GM12864 (cell line): ENCODE measurements around the gene AIMP1.
"Not testable (repeated sequence)": the region's sequence is repeated elsewhere in the genome, so short reads cannot be mapped to it uniquely, and the experiment has no call there.

Source experiments
- DNase-seq: peaks from one replicate; pipeline ENCODE4 v3.0.0-alpha.2; 2011; ENCODE audit warnings: low read depth
- H3K4me3 ChIP-seq: 2 replicates; pipeline ENCODE4 v1.5.1; 2011; ENCODE audit warnings: mild to moderate bottlenecking, low read depth, low read length, control low read depth
- TF ChIP-seq, protein P1 (sequence below): IDR thresholded peaks from 2 replicates; pipeline ENCODE4 v1.5.1; 2011; ENCODE audit warnings: low read depth, mild to moderate bottlenecking, moderate library complexity, low read length, control low read depth, inconsistent platforms; ENCODE audit errors: missing control alignments

AIMP1 gene

DNA sequence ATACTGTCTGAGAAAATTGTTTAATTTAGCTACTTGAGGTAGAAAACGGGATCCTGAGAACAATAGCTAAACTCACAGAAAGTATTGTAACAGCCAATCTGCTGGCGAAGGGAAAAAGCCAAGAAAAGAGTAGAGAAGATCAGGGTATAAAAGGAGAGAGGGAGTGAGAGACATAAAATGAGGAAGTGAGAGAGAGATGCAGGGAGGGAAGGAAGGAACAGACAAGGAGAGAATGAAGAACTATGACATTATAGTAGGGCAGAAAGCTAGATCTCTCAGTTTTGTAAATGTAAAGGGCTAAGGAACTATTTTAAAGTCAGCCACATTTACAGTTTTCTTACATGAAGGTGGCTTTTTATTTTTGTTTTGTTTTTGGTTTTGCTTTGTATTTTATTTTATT lies 53.9 kb downstream of the AIMP1 start:
- TF ChIP-seq, protein P1, sequence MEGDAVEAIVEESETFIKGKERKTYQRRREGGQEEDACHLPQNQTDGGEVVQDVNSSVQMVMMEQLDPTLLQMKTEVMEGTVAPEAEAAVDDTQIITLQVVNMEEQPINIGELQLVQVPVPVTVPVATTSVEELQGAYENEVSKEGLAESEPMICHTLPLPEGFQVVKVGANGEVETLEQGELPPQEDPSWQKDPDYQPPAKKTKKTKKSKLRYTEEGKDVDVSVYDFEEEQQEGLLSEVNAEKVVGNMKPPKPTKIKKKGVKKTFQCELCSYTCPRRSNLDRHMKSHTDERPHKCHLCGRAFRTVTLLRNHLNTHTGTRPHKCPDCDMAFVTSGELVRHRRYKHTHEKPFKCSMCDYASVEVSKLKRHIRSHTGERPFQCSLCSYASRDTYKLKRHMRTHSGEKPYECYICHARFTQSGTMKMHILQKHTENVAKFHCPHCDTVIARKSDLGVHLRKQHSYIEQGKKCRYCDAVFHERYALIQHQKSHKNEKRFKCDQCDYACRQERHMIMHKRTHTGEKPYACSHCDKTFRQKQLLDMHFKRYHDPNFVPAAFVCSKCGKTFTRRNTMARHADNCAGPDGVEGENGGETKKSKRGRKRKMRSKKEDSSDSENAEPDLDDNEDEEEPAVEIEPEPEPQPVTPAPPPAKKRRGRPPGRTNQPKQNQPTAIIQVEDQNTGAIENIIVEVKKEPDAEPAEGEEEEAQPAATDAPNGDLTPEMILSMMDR: no peak
- no peak overlapping the region for H3K4me3 ChIP-seq
- no peak for DNase-seq

- DNase-seq: no peak
- TF ChIP-seq, protein P1: no peak
Measured at GRCh38 chr4:106371161-106371560, 54.8 kb downstream of the AIMP1 start.

DNA sequence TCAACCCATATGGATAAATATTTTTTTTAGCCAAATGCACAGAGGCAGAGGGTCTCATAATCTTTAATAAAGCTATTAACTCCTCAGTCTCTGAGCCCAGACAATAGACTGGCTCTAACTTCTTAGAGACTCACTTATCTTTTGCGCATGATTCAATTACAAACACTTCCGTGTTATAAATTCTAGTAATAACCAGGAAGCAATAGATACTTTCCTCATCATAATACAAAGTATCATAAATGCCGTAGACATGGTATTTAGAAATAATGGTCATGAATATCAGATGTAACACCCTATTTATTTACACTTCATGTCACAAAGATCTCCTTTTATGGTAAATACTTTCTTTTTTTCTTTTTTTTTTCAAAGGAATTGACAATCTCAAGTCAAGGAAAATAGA lies 56.7 kb downstream of the AIMP1 start:
- DNase-seq: no peak
- TF ChIP-seq, protein P1: no peak
- no peak overlapping the region for H3K4me3 ChIP-seq

More at GRCh38 chr4:106371161-106371560, 54.8 kb downstream of the AIMP1 start:
- H3K4me3 ChIP-seq: no peak overlapping the region

DNA sequence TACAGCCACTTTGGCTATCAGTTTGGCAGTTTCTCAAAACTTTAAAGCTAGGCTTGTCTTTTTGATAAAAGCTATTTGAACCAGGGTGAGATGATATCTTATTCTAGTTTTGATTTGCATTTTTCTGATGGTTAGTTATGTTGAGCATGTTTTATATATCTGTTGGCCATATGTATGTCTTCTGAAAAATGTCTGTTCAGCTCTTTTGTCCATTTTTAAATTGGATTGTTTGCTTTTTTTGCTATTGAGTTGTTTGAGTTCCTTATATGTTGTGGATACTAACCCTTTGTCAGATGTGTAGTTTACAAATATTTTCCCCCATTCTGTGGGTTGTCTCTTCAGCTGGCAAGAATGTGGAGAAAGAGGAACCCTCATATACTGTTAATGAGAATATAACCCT lies 63.8 kb downstream of the AIMP1 start:
- no peak for DNase-seq
- TF ChIP-seq, protein P1: no peak
- H3K4me3 ChIP-seq: no peak overlapping the region

DNA sequence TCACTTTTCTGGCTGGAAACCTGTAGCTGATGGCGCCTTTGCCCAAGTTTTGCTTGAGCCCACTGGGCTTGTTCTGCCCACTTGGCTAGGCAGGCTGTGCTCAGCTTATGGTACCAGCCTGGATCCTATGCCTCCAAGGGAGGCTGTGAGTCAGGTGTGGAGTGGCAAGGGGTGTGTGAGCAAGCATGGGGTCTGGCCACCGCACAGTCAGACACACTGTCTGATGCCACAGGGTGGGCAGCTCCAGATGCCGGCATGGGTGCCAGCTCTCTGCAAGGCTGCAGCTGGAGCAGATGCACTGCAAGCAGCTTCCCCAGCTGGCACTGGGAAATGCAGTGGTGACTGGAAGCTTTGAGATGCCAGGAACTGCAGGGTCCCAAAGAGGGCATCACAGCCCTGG lies 68.5 kb downstream of the AIMP1 start:
- TF ChIP-seq, protein P1: no peak

GRCh38 chr4:106385853-106386393 lies 69.6 kb downstream of the AIMP1 start:
- TF ChIP-seq, protein P1: no peak
- no peak for DNase-seq
- H3K4me3 ChIP-seq: no peak overlapping the region

More for the DNA sequence above, 68.5 kb downstream of the AIMP1 start:
- no peak overlapping the region for H3K4me3 ChIP-seq
- no peak for DNase-seq

- DNase-seq: no peak
- TF ChIP-seq, protein P1: no peak
Measured at GRCh38 chr4:106395582-106395981, 79.2 kb downstream of the AIMP1 start.

GRCh38 chr4:106398898-106399297 lies 82.5 kb downstream of the AIMP1 start:
- not testable (repeated sequence) for H3K4me3 ChIP-seq, DNase-seq

More at GRCh38 chr4:106395582-106395981, 79.2 kb downstream of the AIMP1 start:
- no peak overlapping the region for H3K4me3 ChIP-seq
